ENCODE data around the gene TPR. TPM values are rescaled to one million over a fixed set of nuclear protein-coding genes. Genes with fewer than 3 reads are reported as not detected.
"Not testable (repeated sequence)": the region's sequence is repeated elsewhere in the genome, so short reads cannot be mapped to it uniquely, and the experiment has no call there.

The TPR gene
- 60.7 and 64.3 TPM in 2 replicates for total RNA-seq (2014; rRNA removed; shearing (Covaris generic))
- 48.3 and 63.3 TPM in 2 replicates for polyA plus RNA-seq (2015; cell fraction: cytosol; rRNA removed)
- 118 and 123 TPM in 2 replicates for polyA plus RNA-seq (2015; cell fraction: nucleus; rRNA removed)

- in situ Hi-C loops (cut with HindIII; ENCODE audit: low pct_unique_long_range_greater_than_20kb, low sequenced_read_pairs): no loop called here
- peak; percentile 99 for DNase-seq (ENCODE audit: low read depth, low spot score)
Measured at GRCh38 chr1:186375152-186375928, at the start of gene TPR, which contains the start of gene ODR4. TPR (minus strand) TSS chr1:186375253; CDS start chr1:186375028, 225 bp downstream. ODR4 (plus strand) TSS chr1:186375838; CDS start chr1:186379786, 3,948 bp downstream.

- no peak for DNase-seq (ENCODE audit: low read depth, low spot score)
- in situ Hi-C loops (cut with HindIII; ENCODE audit: low pct_unique_long_range_greater_than_20kb, low sequenced_read_pairs): no loop called here
Measured at GRCh38 chr1:186424539-186424938, 49.5 kb upstream of the TPR start.

DNA sequence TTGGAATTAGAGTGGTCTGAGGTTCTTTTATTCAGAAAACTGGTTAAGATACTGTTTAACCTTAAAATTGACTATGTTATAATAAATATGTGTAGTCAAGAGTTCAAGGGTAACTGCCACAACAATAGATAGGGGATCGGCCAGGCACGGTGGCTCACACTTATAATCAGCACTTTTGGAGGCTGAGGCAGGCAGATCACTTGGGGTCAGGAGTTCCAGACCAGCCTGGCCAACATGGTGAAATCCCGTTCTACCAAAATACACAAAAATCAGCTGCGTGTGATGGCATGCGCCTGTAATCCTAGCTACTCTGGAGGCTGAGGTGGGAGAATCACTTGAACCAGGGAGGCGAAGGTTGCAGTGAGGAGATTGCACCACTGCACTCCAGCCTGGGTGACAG, 46.4 kb upstream of the TPR start:
- no peak for DNase-seq (ENCODE audit: low read depth, low spot score)
- in situ Hi-C loops (cut with HindIII; ENCODE audit: low pct_unique_long_range_greater_than_20kb, low sequenced_read_pairs): no loop called here

GRCh38 chr1:186420923-186421322, 45.9 kb upstream of the TPR start:
- DNase-seq (ENCODE audit: low read depth, low spot score): no peak
- in situ Hi-C loops (cut with HindIII; ENCODE audit: low pct_unique_long_range_greater_than_20kb, low sequenced_read_pairs): no loop called here

- in situ Hi-C loops (cut with HindIII; ENCODE audit: low pct_unique_long_range_greater_than_20kb, low sequenced_read_pairs): no loop called here
- DNase-seq (ENCODE audit: low read depth, low spot score): no peak
Measured at GRCh38 chr1:186420311-186420710, 45.3 kb upstream of the TPR start.

DNA sequence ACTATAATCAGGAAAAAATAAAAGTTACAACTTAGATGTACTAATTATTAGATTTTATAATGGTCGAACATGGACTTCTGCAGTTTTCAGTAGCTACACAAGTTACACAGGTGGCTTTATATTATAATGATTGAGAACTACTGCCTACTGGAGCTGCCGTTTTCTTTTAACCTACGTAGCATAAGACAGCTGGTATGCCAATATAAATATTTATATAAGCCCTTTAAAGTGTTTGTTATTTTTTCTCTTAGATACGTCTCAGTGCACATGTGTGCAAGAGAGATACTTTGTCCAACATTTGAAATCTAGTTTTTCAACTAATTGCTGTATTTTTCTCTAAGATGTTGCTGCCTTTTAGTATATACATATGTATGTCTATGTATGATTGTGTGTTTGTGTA, 43.5 kb upstream of the TPR start:
- in situ Hi-C loops (cut with HindIII; ENCODE audit: low pct_unique_long_range_greater_than_20kb, low sequenced_read_pairs): no loop called here

GRCh38 chr1:186413319-186413718, 38.3 kb upstream of the TPR start:
- in situ Hi-C loops (cut with HindIII; ENCODE audit: low pct_unique_long_range_greater_than_20kb, low sequenced_read_pairs): no loop called here
- DNase-seq (ENCODE audit: low read depth, low spot score): no peak

More for the DNA sequence above, 43.5 kb upstream of the TPR start:
- no peak for DNase-seq (ENCODE audit: low read depth, low spot score)

DNA sequence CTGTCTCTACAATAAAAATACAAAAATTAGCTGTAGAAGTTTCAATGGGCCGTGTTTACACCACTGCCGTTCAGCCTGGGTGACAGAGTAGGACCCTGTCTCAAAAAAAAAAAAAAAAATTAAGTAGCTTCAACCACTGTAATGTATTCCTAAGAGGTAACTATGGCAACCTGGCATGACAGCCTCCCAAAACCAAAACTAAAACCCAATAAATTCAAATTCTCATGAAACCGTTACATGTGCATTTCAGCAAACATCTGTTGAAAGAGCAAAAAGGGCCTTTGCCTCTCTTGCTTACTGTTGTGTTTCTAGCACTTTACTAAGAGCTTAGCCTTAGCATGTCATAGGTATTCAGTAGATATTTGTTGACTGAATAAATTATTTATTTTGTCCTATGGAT, 34.0 kb upstream of the TPR start:
- no peak for DNase-seq (ENCODE audit: low read depth, low spot score)
- in situ Hi-C loops (cut with HindIII; ENCODE audit: low pct_unique_long_range_greater_than_20kb, low sequenced_read_pairs): loop anchor here (10.0 kb wide), 1 partner anchor 196 kb away; no protein-coding TSS in a partner anchor

GRCh38 chr1:186404454-186405051, 29.5 kb upstream of the TPR start:
- peak; percentile 80 for DNase-seq (ENCODE audit: low read depth, low spot score)
- in situ Hi-C loops (cut with HindIII; ENCODE audit: low pct_unique_long_range_greater_than_20kb, low sequenced_read_pairs): loop anchor here (10.0 kb wide), 1 partner anchor 200 kb away; no protein-coding TSS in a partner anchor

DNA sequence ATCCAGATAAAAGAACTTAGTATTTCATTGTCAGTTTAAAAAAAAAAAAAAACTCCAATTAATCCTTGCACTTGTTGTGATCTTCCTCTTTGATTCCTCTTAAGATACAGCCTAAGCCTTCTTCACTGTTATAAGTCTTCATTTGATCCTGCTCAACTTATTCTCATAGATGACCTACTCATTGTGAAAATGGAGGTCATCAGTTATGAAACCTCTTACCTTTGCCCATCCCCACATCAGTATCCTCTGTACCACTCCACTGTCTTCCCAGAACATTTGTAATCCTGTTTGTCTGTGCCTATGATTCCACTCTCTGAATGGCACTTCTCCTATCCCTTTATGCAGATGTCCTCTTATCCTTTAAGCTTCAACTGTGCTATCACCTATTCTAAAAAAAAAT, 28.6 kb upstream of the TPR start:
- no peak for DNase-seq (ENCODE audit: low read depth, low spot score)
- in situ Hi-C loops (cut with HindIII; ENCODE audit: low pct_unique_long_range_greater_than_20kb, low sequenced_read_pairs): loop anchor here (10.0 kb wide), 1 partner anchor 201 kb away; no protein-coding TSS in a partner anchor

GRCh38 chr1:186401446-186401845, 26.4 kb upstream of the TPR start:
- not testable (repeated sequence) for DNase-seq (ENCODE audit: low read depth, low spot score)
- in situ Hi-C loops (cut with HindIII; ENCODE audit: low pct_unique_long_range_greater_than_20kb, low sequenced_read_pairs): loop anchor here (10.0 kb wide), 1 partner anchor 203 kb away; no protein-coding TSS in a partner anchor

- in situ Hi-C loops (cut with HindIII; ENCODE audit: low pct_unique_long_range_greater_than_20kb, low sequenced_read_pairs); DNase-seq (ENCODE audit: low read depth, low spot score): not testable (repeated sequence)
Measured at GRCh38 chr1:186392711-186393110, 17.7 kb upstream of the TPR start.

DNA sequence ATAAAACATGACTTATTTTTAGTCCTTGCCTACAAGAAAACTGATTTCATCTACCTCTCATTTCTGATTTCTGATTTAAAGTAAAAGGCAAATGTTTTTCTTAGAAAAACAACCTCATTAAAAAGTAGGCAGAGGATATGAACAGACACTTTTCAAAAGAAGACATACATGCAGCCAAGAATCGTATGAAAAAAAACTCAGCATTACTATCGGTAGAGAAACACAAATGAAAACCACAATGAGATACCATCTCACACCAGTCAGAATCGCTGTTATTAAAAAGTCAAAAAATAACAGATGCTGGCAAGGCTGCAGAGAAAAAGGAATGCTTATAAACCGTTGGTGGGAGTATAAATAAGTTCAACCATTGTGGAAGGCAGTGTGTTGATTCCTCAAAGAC, 16.8 kb upstream of the TPR start:
- in situ Hi-C loops (cut with HindIII; ENCODE audit: low pct_unique_long_range_greater_than_20kb, low sequenced_read_pairs): no loop called here
- DNase-seq (ENCODE audit: low read depth, low spot score): no peak

GRCh38 chr1:186390925-186391324, 15.9 kb upstream of the TPR start:
- no peak for DNase-seq (ENCODE audit: low read depth, low spot score)
- in situ Hi-C loops (cut with HindIII; ENCODE audit: low pct_unique_long_range_greater_than_20kb, low sequenced_read_pairs): no loop called here

DNA sequence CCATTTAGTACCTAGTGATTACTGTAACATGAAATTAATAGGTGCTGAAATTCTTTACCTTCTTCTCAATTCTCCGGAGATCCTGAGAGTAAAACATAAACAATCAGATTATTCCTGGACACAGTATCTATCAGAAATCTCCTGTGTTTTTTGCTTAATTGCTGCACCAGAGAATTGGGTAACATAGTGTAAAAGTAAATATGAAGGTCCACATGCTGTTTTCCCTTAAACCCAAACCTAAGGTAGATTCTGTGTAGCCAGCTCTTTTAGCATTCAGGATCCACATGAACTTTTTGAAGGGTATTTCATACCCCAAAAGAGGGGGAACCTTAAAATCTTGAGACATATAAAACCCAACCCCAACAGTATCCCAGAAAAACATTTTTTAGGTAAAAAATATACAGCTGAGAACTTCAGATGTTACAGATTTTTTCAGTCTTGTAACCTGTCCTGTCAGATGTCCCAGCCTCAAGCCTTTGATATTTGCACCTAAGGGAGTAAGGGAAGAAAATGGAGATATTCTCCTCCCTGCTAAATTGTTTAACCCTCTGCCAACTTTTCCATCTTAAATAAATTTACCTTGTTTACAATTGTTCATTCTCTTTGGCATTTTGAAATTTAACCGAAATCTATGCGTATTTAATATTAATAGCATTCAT, 11.8 kb upstream of the TPR start:
- in situ Hi-C loops (cut with HindIII; ENCODE audit: low pct_unique_long_range_greater_than_20kb, low sequenced_read_pairs): no loop called here
- DNase-seq (ENCODE audit: low read depth, low spot score): no peak

- in situ Hi-C loops (cut with HindIII; ENCODE audit: low pct_unique_long_range_greater_than_20kb, low sequenced_read_pairs): no loop called here
- DNase-seq (ENCODE audit: low read depth, low spot score): no peak
Measured at GRCh38 chr1:186375929-186376319, 871 bp upstream of the TPR start.

DNA sequence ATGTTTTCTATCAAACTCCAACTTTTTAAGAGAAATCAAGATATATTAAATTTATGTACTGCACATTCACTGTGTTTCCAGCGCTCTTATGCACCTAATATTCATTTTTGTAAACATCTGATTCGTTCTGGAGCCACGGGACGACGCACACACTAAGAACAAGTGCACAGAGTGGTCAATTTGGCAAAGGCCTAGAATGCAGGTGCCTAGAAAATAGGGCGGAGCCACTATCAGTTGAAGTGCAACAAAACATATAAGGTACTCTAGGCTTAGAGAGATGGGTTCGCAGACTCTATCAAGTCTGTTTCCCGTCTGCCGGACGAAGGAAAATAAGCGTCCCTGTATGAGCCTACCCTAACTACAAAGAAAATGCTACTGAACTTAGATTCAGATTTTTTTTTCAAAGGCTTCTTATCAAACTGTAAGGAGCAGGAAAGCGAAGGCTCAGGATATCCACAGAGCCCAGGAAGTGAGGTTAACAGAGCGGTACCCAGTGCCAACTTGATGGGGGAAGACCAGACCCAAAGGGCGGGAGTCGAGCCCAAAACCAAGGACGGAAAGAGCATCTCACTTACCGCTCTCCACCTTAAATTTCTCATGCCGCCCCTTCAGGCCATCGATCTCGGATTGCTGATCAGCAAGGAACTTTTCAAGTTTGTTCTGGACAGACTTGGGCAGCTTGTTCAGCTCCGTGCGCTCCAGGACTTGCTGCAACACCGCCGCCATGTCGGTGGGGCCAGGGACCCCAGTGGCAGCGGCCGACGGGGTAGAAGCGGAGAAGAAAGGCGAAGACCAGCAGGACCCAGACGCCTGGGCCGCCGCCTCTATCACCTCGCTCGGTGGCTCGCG, 526 bp downstream of the TPR start:
- DNase-seq (ENCODE audit: low read depth, low spot score): peak; percentile 35
- in situ Hi-C loops (cut with HindIII; ENCODE audit: low pct_unique_long_range_greater_than_20kb, low sequenced_read_pairs): no loop called here

Measured in SK-MEL-5 (cell line).